GM12874 (cell line): ENCODE results near the gene MAN1A2.

ENCODE experiments used
- CTCF ChIP-seq: IDR thresholded peaks from 2 replicates; pipeline ENCODE4 v1.5.1; 2011; ENCODE audit warnings: low read depth, mild to moderate bottlenecking, control low read depth, low read length, moderate library complexity; ENCODE audit not compliant: insufficient read depth

The MAN1A2 gene

GRCh38 chr1:117564227-117565075 is 197.2 kb downstream of the MAN1A2 start:
- no peak for TF ChIP-seq CTCF

- no peak for TF ChIP-seq CTCF
Observed at GRCh38 chr1:117565076-117565556, 197.9 kb downstream of the MAN1A2 start.

GRCh38 chr1:117565745-117566455 is 198.7 kb downstream of the MAN1A2 start:
- TF ChIP-seq CTCF = no peak

GRCh38 chr1:117566556-117566955 is 199.3 kb downstream of the MAN1A2 start:
- TF ChIP-seq CTCF = no peak

DNA sequence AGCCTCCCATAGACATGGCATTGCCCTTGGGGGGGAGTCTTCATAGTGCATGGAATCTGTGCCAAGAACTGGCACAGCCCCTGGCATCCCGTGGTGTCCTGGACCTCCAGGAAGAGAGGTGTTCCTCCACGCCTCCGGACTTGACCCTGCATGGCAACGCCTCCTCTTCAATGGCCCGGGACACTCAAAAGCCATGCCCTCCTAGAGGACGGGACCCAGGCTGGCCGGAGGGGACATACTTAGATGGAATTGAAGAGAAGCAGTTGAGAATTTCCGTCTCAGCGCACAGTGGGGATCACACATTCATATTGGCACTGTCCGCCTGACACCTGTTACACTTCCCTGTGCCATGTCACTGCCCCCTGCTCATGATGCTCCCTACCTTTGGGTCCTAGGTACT is 200.2 kb downstream of the MAN1A2 start:
- TF ChIP-seq CTCF = no peak

DNA sequence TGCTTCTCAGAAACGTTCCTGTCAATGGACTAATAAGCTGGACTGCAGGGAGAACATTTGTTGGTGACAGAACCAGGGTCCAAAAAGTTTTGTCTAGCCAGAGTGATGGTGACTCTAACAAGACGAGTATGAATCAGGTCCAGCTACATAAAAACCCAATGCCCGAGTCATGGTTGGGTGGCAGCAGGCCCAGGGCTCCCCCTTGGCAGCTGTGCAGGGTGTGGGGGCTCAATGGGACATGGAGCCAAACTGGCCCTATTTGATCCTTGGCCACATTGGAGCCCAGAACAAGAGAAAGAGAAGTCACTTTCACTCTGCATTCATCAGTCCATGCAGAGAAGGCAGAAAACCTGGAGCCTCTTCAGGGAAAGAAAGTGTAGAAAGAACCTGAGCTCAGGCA is 200.7 kb downstream of the MAN1A2 start:
- TF ChIP-seq CTCF = no peak

- TF ChIP-seq CTCF = no peak
Observed at GRCh38 chr1:117568999-117569398, 201.8 kb downstream of the MAN1A2 start.
